Sigmoid colon (tissue), 4 donors: ENCODE data around the gene CREB3L2.

Experiments used
- CTCF ChIP-seq, 4 experiments: fragments of 450-650 bp in 3 of 4; fragments of 200-600 bp in 1 of 4; IDR thresholded peaks; one replicate each; pipeline ENCODE4 v1.5.1; 2016 to 2019; ENCODE audit warnings: antibody characterized with exemption in 4 of 4, mild to moderate bottlenecking in 3 of 4, moderate library complexity in 2 of 4
- EP300 ChIP-seq, 4 donors: sonication (generic); formaldehyde crosslinking; IDR thresholded peaks; one replicate each; pipeline ENCODE4 v1.6.1; 2017; ENCODE audit warnings: antibody characterized with exemption in 4 of 4
- POLR2A ChIP-seq, 2 donors: fragments of 450-650 bp; IDR thresholded peaks; one replicate each; pipeline ENCODE4 v1.6.1; 2016; ENCODE audit warnings: antibody characterized with exemption in 2 of 2, mild to moderate bottlenecking in 2 of 2, moderate library complexity in 2 of 2
- POLR2AphosphoS5 ChIP-seq, 4 donors: sonication (generic); formaldehyde crosslinking; IDR thresholded peaks; one replicate each; pipeline ENCODE4 v1.6.1; 2017; ENCODE audit warnings: antibody characterized with exemption in 4 of 4

GRCh38 chr7:137989094-137989493 lies 12.8 kb downstream of the CREB3L2 start:
- no peak for TF ChIP-seq POLR2A (IDR thresholded peaks at IDR 0.05)
- no peak for TF ChIP-seq CTCF (IDR thresholded peaks at IDR 0.05)
- no peak for TF ChIP-seq EP300 (IDR thresholded peaks at IDR 0.05)
- TF ChIP-seq POLR2AphosphoS5 (IDR thresholded peaks at IDR 0.05), result peak in 2 of 4 donors; percentile 26 to 58
